ENCODE results near the gene NAPB. TPM values are rescaled to one million over a fixed set of nuclear protein-coding genes. Genes with fewer than 3 reads are reported as not detected.

NAPB gene
- total RNA-seq, 2 experiments from 2014 or later: 18.1 to 20.7 TPM

GRCh38 chr20:23336476-23336875 lies 84.8 kb downstream of the NAPB start:
- no peaks in the 10 kb centered on the region for H3K27me3 Mint-ChIP-seq
- POLR2A ChIA-PET: no interaction called here
- no peak for ATAC-seq (ENCODE audit: low read depth)

GRCh38 chr20:23335521-23335920 lies 85.8 kb downstream of the NAPB start:
- Mint-ChIP-seq H3K36me3 (no peaks in the 10 kb centered on the region), H3K27ac (no peak overlapping the region), H3K27me3 (no peaks in the 10 kb centered on the region), H3K4me3 (no peak overlapping the region), H3K4me1 (peaks cover 10% of the 10 kb centered on the region), H3K9me3 (no peaks in the 10 kb centered on the region)
- POLR2A ChIA-PET: no interaction called here
- DNase-seq (no peak), ATAC-seq (ENCODE audit: low read depth) (no peak)

More at GRCh38 chr20:23336476-23336875, 84.8 kb downstream of the NAPB start:
- Mint-ChIP-seq H3K27ac (no peak overlapping the region), H3K9me3 (no peaks in the 10 kb centered on the region), H3K4me1 (peaks cover 10% of the 10 kb centered on the region), H3K4me3 (no peak overlapping the region), H3K36me3 (no peaks in the 10 kb centered on the region)
- DNase-seq: no peak

- Mint-ChIP-seq H3K27me3 (no peaks in the 10 kb centered on the region), H3K4me3 (no peak overlapping the region), H3K27ac (no peak overlapping the region), H3K9me3 (no peaks in the 10 kb centered on the region), H3K36me3 (peaks cover 2% of the 10 kb centered on the region), H3K4me1 (peaks cover 10% of the 10 kb centered on the region)
- POLR2A ChIA-PET: no interaction called here
- DNase-seq (no peak), ATAC-seq (ENCODE audit: low read depth) (no peak)
Observed at GRCh38 chr20:23334111-23334510, 87.2 kb downstream of the NAPB start.

- ATAC-seq (ENCODE audit: low read depth) (no peak), DNase-seq (no peak)
- H3K4me3 Mint-ChIP-seq: no peak overlapping the region
- H3K4me1 Mint-ChIP-seq: peaks cover 10% of the 10 kb centered on the region
- H3K27me3 Mint-ChIP-seq: no peaks in the 10 kb centered on the region
- POLR2A ChIA-PET: no interaction called here
- H3K36me3 Mint-ChIP-seq: peaks cover 2% of the 10 kb centered on the region
- H3K27ac Mint-ChIP-seq: no peak overlapping the region
- no peaks in the 10 kb centered on the region for H3K9me3 Mint-ChIP-seq
Observed at GRCh38 chr20:23332467-23332866, 88.8 kb downstream of the NAPB start.

DNA sequence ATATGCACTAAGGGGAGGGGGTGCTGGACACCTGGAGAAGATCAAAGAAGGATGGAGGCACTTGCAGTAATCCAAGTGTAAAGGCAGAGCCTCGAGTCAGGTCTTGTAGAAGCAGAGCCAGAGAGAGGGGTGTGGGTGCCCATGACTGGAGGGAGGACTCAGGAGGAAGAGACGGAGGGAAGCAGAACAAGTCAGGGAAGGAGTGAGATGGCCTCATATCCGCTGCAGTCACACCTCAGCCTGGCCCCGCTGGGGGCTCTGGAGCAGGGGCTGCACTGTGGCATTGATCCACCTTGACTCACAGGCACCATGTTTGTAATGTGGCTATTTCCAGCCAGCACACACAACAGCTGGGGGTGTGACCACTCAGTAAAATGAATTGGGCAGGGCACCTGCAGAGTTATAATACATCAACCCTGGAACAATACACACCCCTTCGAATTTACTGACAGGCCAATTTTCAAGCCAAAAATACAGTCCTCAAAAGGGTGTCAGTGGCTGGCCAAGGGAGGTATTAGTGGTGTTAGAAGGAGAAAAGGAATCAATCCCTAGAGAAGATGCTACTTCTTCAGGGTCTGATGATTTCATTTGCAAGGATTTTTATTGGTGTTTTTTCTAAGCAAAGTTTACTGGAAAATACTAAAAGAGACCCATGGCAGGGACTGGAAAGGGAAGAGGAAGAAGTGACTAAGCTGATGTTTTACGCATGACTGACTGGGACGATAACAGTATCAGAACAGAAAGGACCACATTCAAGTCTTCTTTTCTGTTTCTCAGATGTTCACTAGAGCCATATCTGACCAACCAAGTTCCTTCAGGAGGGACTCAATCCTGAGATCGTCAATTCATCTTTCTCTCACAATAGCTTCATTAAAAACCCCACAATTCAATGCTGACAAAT lies 89.6 kb downstream of the NAPB start:
- ATAC-seq (ENCODE audit: low read depth) (no peak), DNase-seq (no peak)
- Mint-ChIP-seq H3K27ac (no peak overlapping the region), H3K4me1 (peaks cover 10% of the 10 kb centered on the region), H3K27me3 (no peaks in the 10 kb centered on the region), H3K4me3 (no peak overlapping the region), H3K36me3 (peaks cover 2% of the 10 kb centered on the region), H3K9me3 (no peaks in the 10 kb centered on the region)
- POLR2A ChIA-PET: no interaction called here

DNA sequence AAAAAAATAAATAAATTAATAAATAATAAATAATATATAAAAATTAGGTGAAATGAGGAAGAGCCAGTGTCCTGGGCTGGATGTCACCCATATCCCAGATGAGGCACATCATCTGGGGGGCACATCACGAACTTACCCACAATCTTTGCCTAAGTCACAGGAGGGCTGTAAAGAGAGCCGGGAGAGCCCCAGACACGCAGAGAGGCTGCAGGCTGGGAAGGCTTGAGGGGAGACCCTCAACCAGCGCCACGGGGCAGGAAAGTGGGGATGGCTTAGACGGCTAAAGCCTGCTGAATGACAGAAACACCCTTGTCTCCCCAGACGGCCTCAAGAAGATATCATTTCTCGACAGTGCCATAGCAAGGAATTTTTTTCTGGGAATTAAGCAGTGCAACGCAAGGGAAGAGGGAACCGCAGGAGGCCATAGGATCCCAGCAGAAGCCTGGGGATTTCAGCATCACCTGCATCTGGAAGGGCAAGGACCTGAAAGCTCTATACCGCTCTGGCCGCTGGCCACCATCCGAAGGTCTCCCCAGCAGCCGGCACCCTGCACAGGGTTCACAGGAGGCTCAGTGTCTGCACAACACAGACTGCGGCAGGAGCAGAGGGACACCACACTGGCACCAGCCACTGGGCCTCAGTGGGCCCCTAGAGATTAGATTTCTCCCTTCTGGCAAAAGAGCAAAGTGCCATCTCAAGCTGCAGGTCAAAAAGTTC lies 93.5 kb downstream of the NAPB start:
- Mint-ChIP-seq H3K36me3 (peaks cover 2% of the 10 kb centered on the region), H3K9me3 (no peaks in the 10 kb centered on the region), H3K4me3 (no peak overlapping the region), H3K4me1 (no peaks in the 10 kb centered on the region), H3K27ac (no peak overlapping the region), H3K27me3 (no peaks in the 10 kb centered on the region)
- no peak for ATAC-seq (ENCODE audit: low read depth)
- POLR2A ChIA-PET: no interaction called here
- DNase-seq: no peak

DNA sequence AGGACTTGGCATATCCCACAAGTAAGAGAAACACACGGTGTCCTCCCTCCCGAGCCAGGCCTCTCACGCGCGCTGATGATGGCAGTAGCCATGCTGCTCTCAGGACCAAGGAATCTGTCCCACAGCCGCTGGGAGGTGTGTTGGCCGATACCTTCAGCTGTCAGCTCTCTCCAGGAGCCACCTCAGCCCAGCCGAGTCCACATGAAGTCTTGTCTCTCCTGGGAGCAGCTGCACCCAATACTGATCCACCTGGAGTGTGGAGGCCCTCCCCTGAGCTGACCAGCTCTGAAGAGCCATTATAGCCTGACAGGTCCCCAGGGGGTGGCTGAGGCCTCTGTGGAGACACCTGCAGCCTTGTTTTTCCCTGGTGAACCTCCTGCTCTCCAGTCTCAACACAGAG lies 94.5 kb downstream of the NAPB start:
- no peak overlapping the region for H3K27ac Mint-ChIP-seq
- DNase-seq (no peak), ATAC-seq (ENCODE audit: low read depth) (no peak)
- no peaks in the 10 kb centered on the region for H3K4me1 Mint-ChIP-seq
- POLR2A ChIA-PET: no interaction called here
- no peaks in the 10 kb centered on the region for H3K9me3 Mint-ChIP-seq
- H3K36me3 Mint-ChIP-seq: peaks cover 2% of the 10 kb centered on the region
- H3K27me3 Mint-ChIP-seq: no peaks in the 10 kb centered on the region
- no peak overlapping the region for H3K4me3 Mint-ChIP-seq

GRCh38 chr20:23325107-23325506 lies 96.2 kb downstream of the NAPB start:
- Mint-ChIP-seq H3K4me1 (no peaks in the 10 kb centered on the region), H3K4me3 (no peak overlapping the region), H3K27me3 (no peaks in the 10 kb centered on the region), H3K27ac (no peak overlapping the region), H3K9me3 (no peaks in the 10 kb centered on the region), H3K36me3 (no peaks in the 10 kb centered on the region)
- DNase-seq: no peak
- ATAC-seq (ENCODE audit: low read depth): no peak
- POLR2A ChIA-PET: no interaction called here

Other genes starting within 250 kb of the NAPB start
- gene NXT1, start 70.7 kb downstream of the NAPB start, total RNA-seq: 10 to 100 TPM; 29.9 to 31.9 TPM
- 10 to 100 TPM; 13.4 to 15.6 TPM for gene GZF1, start 59.3 kb downstream of the NAPB start, total RNA-seq
- not detected for gene CSTL1, start 18.2 kb upstream of the NAPB start, total RNA-seq
- gene CST11, start 31.4 kb upstream of the NAPB start, total RNA-seq: not detected
- not detected for gene CST8, start 69.6 kb upstream of the NAPB start, total RNA-seq
- not detected for gene CST9L, start 147.0 kb upstream of the NAPB start, total RNA-seq
- not detected for gene CST9, start 184.4 kb upstream of the NAPB start, total RNA-seq
- 1 to 10 TPM; 5.9 to 8.5 TPM for gene CST3, start 216.5 kb upstream of the NAPB start, total RNA-seq